ENCODE data around the gene CEP112. TPM values are rescaled to one million over a fixed set of nuclear protein-coding genes. Genes with fewer than 3 reads are reported as not detected.

The CEP112 gene
- total RNA-seq, 6 experiments from 2014 or later: 5.3 to 7.7 (median 6.9) TPM

DNA sequence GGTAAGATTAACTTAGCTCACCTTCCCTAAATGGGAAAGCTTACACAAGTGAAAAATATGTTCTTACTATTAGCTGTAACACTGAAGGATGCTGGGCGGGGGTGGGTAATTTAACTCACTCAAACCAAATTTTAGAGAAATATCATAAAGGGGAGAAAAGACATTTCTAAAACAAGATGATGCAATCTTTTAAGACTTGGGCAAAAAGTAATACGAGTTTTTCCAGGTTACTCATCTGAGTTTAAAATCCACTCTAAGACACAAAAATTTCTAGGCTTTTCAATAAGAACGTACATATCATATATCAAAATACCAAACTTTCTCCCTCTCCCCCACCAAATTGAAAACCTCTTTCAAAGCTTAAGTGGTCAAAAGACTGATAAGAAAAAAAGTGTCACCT is 228.8 kb downstream of the CEP112 start:
- Mint-ChIP-seq H3K27ac (no peak overlapping the region), H3K36me3 (ENCODE audit: low read depth) (no peaks in the 10 kb centered on the region), H3K27me3 (ENCODE audit: insufficient read depth) (no peaks in the 10 kb centered on the region), H3K4me3 (no peak overlapping the region), H3K9me3 (no peaks in the 10 kb centered on the region), H3K4me1 (ENCODE audit: low read depth) (no peaks in the 10 kb centered on the region)
- TF ChIP-seq, protein P1, sequence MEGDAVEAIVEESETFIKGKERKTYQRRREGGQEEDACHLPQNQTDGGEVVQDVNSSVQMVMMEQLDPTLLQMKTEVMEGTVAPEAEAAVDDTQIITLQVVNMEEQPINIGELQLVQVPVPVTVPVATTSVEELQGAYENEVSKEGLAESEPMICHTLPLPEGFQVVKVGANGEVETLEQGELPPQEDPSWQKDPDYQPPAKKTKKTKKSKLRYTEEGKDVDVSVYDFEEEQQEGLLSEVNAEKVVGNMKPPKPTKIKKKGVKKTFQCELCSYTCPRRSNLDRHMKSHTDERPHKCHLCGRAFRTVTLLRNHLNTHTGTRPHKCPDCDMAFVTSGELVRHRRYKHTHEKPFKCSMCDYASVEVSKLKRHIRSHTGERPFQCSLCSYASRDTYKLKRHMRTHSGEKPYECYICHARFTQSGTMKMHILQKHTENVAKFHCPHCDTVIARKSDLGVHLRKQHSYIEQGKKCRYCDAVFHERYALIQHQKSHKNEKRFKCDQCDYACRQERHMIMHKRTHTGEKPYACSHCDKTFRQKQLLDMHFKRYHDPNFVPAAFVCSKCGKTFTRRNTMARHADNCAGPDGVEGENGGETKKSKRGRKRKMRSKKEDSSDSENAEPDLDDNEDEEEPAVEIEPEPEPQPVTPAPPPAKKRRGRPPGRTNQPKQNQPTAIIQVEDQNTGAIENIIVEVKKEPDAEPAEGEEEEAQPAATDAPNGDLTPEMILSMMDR (IDR thresholded peaks at IDR 0.05): no peak
- DNase-seq: no peak

GRCh38 chr17:65959630-65960029 is 232.3 kb downstream of the CEP112 start:
- no peaks in the 10 kb centered on the region for H3K4me1 Mint-ChIP-seq (ENCODE audit: low read depth)
- H3K27me3 Mint-ChIP-seq (ENCODE audit: insufficient read depth): no peaks in the 10 kb centered on the region
- H3K4me3 Mint-ChIP-seq: no peak overlapping the region
- TF ChIP-seq, protein P1 (IDR thresholded peaks at IDR 0.05): no peak
- H3K27ac Mint-ChIP-seq: no peak overlapping the region
- H3K9me3 Mint-ChIP-seq: no peaks in the 10 kb centered on the region
- no peak for DNase-seq
- no peaks in the 10 kb centered on the region for H3K36me3 Mint-ChIP-seq (ENCODE audit: low read depth)

- Mint-ChIP-seq H3K27ac (no peak overlapping the region), H3K4me3 (no peak overlapping the region), H3K27me3 (ENCODE audit: insufficient read depth) (no peaks in the 10 kb centered on the region), H3K9me3 (peaks cover 9% of the 10 kb centered on the region), H3K36me3 (ENCODE audit: low read depth) (peaks cover 18% of the 10 kb centered on the region), H3K4me1 (ENCODE audit: low read depth) (no peaks in the 10 kb centered on the region)
- TF ChIP-seq, protein P1 (IDR thresholded peaks at IDR 0.05): no peak
- no peak for DNase-seq
These were observed 235.1 kb downstream of the CEP112 start for GRCh38 chr17:65956814-65957213.

DNA sequence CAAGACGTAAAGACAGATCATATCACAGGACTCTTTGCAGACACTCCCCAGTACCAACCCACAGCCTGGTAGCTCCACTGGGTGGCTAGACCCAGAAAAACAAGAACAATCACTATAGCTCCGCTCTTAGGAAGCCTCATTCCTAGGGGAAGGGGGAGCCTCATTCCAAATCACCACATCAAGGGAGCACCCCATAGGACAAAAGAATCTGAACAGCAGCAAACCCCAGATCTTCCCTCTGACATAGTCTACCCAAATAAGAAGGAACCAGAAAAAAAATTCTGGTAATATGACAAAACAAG is 237.8 kb downstream of the CEP112 start:
- H3K36me3 Mint-ChIP-seq (ENCODE audit: low read depth): peaks cover 18% of the 10 kb centered on the region
- no peak for DNase-seq
- TF ChIP-seq, protein P1 (IDR thresholded peaks at IDR 0.05): no peak
- H3K4me3 Mint-ChIP-seq: no peak overlapping the region
- H3K9me3 Mint-ChIP-seq: peaks cover 9% of the 10 kb centered on the region
- H3K4me1 Mint-ChIP-seq (ENCODE audit: low read depth): no peaks in the 10 kb centered on the region
- H3K27me3 Mint-ChIP-seq (ENCODE audit: insufficient read depth): no peaks in the 10 kb centered on the region
- H3K27ac Mint-ChIP-seq: no peak overlapping the region

DNA sequence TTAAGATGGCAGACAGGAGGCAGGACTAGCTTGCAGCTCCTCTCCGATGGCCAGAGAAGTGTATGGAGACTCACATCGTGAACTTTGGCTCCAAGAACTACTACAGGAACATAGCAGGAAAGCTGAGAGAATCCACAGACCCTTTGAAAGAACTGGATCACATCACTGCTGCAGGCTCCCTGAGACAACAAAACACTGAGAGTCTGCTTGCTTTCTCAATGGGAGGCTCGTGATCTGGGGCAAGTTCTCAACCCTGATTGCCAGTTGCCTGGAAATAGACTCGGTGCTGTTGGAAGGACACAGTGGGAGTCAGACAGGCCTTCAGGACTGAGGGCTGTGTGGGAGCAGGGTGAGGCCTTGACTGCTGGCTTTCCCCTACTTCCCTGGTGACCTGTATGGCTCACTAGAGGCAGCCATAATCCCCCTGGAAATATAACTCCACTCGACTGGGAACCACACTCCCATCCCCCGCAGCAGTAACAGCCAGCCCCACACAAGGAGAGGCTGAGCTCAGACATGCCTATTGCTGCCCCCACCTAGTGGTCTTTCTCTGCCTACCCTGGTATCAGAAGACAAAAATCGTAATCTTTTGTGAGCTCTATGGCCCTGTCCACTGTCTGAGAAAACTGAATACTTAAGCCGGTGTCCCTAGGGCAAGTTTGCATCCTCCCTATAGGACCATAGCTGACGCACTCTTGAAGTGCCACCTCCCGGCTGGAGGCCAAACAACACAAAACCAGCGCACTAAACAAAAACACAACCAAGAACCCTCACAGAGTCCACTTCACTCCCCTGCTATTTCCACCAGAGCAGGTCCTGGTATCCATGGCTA is 238.4 kb downstream of the CEP112 start:
- Mint-ChIP-seq H3K36me3 (ENCODE audit: low read depth) (peaks cover 18% of the 10 kb centered on the region), H3K27me3 (ENCODE audit: insufficient read depth) (no peaks in the 10 kb centered on the region), H3K4me3 (no peak overlapping the region), H3K9me3 (peaks cover 9% of the 10 kb centered on the region), H3K27ac (no peak overlapping the region), H3K4me1 (ENCODE audit: low read depth) (no peaks in the 10 kb centered on the region)
- TF ChIP-seq, protein P1 (IDR thresholded peaks at IDR 0.05): no peak
- no peak for DNase-seq

Measured in HFFc6 (cell line).